ENCODE data around the gene RSPO4.
"Not testable (repeated sequence)": the region's sequence is repeated elsewhere in the genome, so short reads cannot be mapped to it uniquely, and the experiment has no call there.

The RSPO4 gene

GRCh38 chr20:1001911-1002681, at the start of gene RSPO4:
Gene RSPO4, minus strand, starts transcription at chr20:1002311. Its CDS starts 147 bp downstream, at chr20:1002164.
- no peak for DNase-seq (ENCODE audit: low read depth in 2 of 2)

DNA sequence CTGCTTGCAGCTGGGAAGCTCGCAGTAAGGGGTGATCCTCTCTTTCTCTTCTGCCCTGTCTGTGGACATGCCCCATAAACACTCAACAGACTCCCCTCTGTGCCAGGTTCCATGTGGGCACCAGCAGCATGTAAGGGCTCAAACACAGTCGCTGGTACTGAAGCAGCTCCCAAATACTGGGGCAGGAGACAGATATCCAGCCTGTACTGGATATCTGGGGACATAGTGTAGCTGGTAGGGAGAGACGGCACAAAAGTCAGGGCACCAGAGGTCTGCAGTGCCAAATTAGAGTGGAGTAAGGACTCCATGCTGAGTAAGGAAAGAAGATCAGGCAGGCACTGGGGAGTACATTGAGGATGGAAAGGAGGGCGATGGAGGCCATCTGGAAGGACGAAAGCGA, 48.3 kb upstream of the RSPO4 start:
- no peak for DNase-seq (ENCODE audit: low read depth in 2 of 2)

- no peak for DNase-seq (ENCODE audit: low read depth in 2 of 2)
Observed at GRCh38 chr20:1045860-1046418, 43.8 kb upstream of the RSPO4 start.

DNA sequence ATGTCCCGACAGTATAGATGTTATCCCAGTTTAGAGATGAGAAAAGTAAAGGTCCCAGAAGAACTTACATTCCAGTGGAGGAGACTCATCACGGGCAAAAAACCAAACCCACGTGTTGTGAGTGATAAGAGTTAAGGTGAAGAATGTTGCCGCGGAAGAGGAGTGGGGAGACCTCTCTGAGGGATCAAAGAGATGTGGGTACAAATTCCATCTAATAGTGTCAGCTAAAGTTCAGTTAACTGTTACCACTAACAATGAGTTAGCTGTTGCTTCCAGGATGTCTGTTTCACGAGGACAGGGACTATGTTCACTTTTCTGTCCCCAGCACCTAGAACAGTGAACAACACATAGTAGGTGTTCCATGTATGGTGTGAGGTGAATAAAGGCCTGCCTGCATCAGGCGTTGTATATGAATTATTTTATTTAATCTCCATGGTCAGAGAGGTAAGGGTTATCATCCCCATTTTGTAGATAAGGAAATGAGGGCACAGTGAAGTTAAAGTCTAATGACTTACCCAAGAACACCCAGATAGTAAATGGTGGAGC, 39.8 kb upstream of the RSPO4 start:
- no peak for DNase-seq (ENCODE audit: low read depth in 2 of 2)

- DNase-seq (ENCODE audit: low read depth in 2 of 2): no peak
Observed at GRCh38 chr20:1038205-1038604, 36.1 kb upstream of the RSPO4 start.

DNA sequence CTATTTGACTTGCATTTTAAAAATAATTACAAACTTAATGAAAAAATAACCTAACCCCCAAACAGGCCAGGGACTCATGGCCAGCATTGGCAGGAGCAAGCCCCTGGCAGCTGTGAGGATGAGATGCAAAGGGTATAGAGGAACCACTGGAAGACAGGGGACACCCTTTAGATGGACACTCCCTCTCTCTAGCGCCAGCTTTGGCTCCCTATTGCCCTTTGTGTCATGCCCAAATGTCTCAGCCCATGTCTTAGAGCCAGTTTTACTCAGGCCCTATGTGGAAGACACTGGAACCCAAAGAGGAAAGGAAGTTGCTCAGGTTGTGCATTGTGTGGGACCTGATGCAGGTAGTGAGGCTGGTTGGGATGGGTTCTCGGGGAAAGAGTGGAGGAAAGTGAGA, 34.9 kb upstream of the RSPO4 start:
- DNase-seq (ENCODE audit: low read depth in 2 of 2): no peak

DNA sequence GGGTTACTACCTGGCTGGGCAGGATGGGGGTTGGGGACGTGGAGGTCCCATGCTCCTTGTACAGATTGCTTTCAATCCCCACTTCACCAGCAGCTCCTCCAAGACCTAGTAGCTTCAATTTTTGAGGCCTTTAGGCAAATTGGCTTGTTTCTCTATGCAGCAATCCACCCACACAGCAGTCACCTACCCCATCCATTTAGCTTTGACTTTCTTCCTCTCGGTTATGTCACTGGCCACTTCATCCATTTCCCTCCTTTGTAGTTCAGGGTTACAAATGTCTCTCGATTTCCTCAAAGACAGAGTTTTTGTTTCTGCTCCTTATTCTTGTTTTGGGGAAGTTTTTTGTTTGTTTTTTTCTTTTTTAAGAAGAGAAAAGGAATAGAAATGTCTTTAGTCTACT, 33.4 kb upstream of the RSPO4 start:
- no peak for DNase-seq (ENCODE audit: low read depth in 2 of 2)

- DNase-seq (ENCODE audit: low read depth in 2 of 2): no peak
Observed at GRCh38 chr20:1034415-1034789, 32.3 kb upstream of the RSPO4 start.

DNA sequence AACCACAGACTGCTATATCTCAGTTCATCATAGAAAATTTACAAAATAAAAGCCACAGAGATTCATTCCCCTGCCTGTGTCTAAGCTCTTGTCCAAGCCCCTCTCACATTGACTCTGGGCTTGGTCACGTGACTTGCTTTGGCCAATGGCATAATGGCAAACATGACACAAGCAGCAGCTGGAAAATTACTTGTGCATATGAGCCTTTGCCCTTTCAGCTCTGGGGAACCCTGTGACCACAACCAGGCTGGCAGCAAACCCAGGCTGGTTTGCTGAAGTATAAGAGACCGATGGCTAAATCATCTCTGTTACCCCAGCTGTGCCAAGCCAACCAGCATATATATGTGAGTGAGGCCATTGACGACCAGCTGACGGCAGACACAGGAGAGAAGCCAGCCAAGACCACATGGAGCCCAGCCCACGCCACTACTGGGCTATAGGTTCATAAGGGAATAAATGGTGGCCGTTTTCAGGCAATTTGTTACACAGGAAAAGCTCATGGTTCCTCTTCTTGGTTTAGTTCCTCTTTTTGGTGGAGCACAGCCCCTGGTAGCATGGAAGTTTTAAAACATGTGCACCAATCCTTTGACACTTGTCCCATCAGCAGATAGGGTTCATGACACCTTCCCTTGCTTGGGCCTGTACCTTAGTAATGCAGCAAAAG, 31.8 kb upstream of the RSPO4 start:
- DNase-seq (ENCODE audit: low read depth in 2 of 2): no peak

GRCh38 chr20:1029980-1030379, 27.9 kb upstream of the RSPO4 start:
- DNase-seq (ENCODE audit: low read depth in 2 of 2): no peak

GRCh38 chr20:1026214-1026613, 24.1 kb upstream of the RSPO4 start:
- DNase-seq (ENCODE audit: low read depth in 2 of 2): not testable (repeated sequence)

DNA sequence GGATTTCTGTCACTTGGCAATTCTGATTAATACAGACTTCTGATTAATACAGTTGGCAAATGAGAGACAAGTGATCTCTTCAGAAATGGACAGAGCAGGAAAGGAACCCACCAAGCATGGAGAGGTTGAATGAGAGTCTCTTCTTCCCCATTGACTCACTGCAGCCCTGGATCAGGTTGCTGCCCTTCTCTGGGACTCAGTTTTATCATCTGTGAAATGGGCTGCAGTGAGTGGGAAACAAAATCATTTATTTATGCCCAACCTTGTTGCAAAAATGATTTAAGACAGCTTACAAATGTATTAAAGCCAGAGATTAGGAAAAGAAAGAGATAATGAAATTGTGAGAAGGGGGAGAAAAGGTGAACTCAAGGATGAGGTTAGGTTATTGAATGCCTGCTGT, 20.8 kb upstream of the RSPO4 start:
- DNase-seq (ENCODE audit: low read depth in 2 of 2): no peak

DNA sequence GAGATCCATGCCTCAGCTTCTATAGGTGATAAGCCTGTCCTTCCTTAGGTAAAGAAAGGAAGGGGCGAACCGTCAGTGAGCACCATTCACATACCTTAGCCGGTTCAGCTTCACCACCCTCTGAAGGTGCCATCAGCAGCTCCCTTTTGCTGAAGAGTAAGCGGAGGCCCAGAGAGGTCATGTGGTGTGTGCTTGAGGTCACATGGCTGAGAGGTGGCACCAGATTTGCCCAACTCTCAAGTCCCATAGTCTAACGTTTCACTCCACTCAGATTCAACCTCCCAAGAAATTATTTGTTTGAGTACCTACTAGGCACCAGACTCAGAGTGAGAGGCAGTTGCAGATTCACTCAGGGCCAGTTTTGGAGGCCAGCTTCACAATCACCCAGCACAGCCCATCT, 18.5 kb upstream of the RSPO4 start:
- no peak for DNase-seq (ENCODE audit: low read depth in 2 of 2)

GRCh38 chr20:1019344-1019743, 17.2 kb upstream of the RSPO4 start:
- no peak for DNase-seq (ENCODE audit: low read depth in 2 of 2)

DNA sequence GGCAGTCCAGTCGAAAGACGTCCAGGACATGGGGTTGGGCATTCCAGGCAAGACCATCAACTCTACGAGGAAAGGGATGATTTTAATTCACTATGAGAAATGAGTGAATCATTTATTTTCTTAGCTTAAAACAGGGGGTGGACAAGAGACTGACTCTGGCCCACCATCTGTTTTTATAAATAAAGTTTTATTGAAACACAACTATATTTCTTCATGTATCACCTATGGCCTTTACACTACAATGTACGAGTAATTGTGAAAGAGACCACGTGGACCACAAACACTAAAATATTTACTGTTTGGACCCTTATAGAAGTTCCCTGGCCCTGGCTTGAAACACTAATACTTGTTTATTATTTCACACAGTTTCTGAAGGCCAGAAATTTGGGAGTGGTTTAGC, 15.6 kb upstream of the RSPO4 start:
- no peak for DNase-seq (ENCODE audit: low read depth in 2 of 2)

GRCh38 chr20:1015181-1015580, 13.1 kb upstream of the RSPO4 start:
- DNase-seq (ENCODE audit: low read depth in 2 of 2): no peak

- no peak for DNase-seq (ENCODE audit: low read depth in 2 of 2)
Observed at GRCh38 chr20:1014471-1014870, 12.4 kb upstream of the RSPO4 start.

GRCh38 chr20:1013566-1014340, 11.6 kb upstream of the RSPO4 start:
- no peak for DNase-seq (ENCODE audit: low read depth in 2 of 2)

DNA sequence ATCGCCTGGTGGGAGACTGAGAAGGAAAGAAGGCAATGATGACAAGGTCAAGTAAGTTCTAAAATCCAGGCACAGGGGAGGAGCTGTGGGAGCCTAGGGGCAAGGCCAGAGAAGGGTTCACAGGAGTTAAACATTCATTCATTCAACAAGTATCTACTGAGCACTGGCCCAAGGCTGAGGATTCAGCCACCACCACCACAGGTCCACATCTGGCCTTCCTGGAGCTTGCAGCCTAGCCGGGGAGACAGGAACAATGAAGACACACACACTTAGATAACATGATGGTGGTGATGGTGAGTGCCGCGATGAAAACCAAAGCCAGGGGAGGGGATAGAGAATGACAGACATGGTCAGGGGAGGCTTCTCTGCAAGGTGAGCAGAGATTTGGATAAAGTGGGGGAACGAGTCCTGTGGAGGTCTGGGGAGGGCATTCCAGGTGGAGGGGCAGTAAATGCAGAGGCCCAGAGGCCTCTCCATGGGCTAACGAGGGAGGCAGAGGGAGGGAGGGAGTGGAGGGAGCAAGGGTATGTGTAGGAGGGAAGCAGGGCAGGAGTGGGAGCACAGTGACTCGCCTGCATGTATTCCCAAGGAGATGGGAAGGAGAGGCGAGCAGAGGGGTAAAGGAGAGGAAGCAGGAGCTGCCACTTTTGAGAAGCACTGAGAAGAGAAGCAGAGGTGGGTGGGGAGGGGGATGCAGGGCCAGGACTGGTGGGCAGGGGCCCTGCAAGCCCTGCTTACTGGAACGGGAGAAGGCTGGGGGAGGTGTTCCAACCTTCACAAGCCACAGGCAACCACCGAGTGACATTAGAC, 10.5 kb upstream of the RSPO4 start:
- no peak for DNase-seq (ENCODE audit: low read depth in 2 of 2)

- no peak for DNase-seq (ENCODE audit: low read depth in 2 of 2)
Observed at GRCh38 chr20:1010659-1011058, 8.5 kb upstream of the RSPO4 start.

DNA sequence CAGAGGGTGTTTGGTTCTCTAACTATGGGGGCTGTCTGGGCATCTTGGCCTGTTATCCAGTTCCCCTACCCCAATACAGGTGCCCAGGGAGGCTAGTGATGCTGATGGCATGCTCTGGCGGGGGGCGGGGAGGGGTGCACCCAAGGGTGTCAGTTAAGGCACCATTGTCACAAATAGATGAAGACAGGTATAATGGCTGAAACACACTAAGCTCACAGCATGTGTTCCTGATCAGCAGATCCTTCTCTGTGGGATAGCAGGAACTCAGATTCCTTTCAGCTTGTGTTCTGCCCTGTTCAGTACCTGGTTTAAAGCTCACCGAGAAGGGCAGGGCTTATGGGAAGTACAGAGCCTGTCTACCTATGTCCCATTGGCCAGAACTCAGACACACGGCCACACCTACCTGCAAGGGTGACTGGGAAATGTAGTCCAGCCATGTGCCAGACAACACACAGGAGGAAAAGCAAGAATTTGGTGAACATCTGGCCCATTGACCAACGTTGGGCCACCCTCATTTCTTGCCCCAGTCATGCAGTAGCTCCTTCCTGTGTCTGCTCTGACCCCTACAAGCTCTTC, 3.4 kb upstream of the RSPO4 start:
- no peak for DNase-seq (ENCODE audit: low read depth in 2 of 2)

All from stimulated activated CD8-positive, alpha-beta memory T cell treated with anti-CD3 and anti-CD28 coated beads, Interleukin-15, amount 100 ng/mL, for 4 hours (primary cell).